HEK293 (cell line): ENCODE data around the gene CIAPIN1.
A peak's percentile ranks its signal among the peaks of the same experiment; 100 is the strongest.

Experiments used
- BCL6B ChIP-seq: fragments of 450-650 bp; formaldehyde crosslinking; IDR thresholded peaks from 2 replicates; pipeline ENCODE4 v1.5.1; 2017; ENCODE audit warnings: missing biosample characterization, missing genetic modification characterization
- CTCF ChIP-seq: fragments of 450-650 bp; formaldehyde crosslinking; IDR thresholded peaks from 2 replicates; pipeline ENCODE4 v1.5.1; 2016; ENCODE audit warnings: missing biosample characterization, missing genetic modification characterization
- KLF1 ChIP-seq: fragments of 450-650 bp; formaldehyde crosslinking; IDR thresholded peaks from 2 replicates; pipeline ENCODE4 v1.5.1; 2016; ENCODE audit warnings: missing biosample characterization, missing genetic modification characterization
- KLF10 ChIP-seq: fragments of 450-650 bp; IDR thresholded peaks from 2 replicates; pipeline ENCODE4 v1.5.1; 2018; ENCODE audit warnings: missing biosample characterization, mild to moderate bottlenecking, missing genetic modification characterization
- KLF8 ChIP-seq: fragments of 450-650 bp; formaldehyde crosslinking; IDR thresholded peaks from 2 replicates; pipeline ENCODE4 v1.5.1; 2016; ENCODE audit warnings: missing biosample characterization, missing genetic modification characterization
- PRDM4 ChIP-seq: fragments of 450-650 bp; formaldehyde crosslinking; IDR thresholded peaks from 2 replicates; pipeline ENCODE4 v1.5.1; 2017; ENCODE audit warnings: missing biosample characterization, missing genetic modification characterization
- REPIN1 ChIP-seq: fragments of 450-650 bp; formaldehyde crosslinking; IDR thresholded peaks from 2 replicates; pipeline ENCODE4 v1.5.1; 2017; ENCODE audit warnings: missing biosample characterization, missing genetic modification characterization, low read depth
- SP3 ChIP-seq: fragments of 450-650 bp; formaldehyde crosslinking; IDR thresholded peaks from 2 replicates; pipeline ENCODE4 v1.5.1; 2016; ENCODE audit warnings: missing biosample characterization, missing genetic modification characterization
- TCF7L2 ChIP-seq: IDR thresholded peaks from 2 replicates; pipeline ENCODE4 v1.6.1; 2011; ENCODE audit warnings: low read depth, mild to moderate bottlenecking, inconsistent platforms, low read length, moderate library complexity, borderline replicate concordance
- WT1 ChIP-seq: fragments of 450-650 bp; formaldehyde crosslinking; IDR thresholded peaks from 2 replicates; pipeline ENCODE4 v1.5.1; 2016; ENCODE audit warnings: missing biosample characterization, missing genetic modification characterization
- ZBTB20 ChIP-seq: fragments of 450-650 bp; formaldehyde crosslinking; IDR thresholded peaks from 2 replicates; pipeline ENCODE4 v1.5.1; 2016; ENCODE audit warnings: missing biosample characterization, missing genetic modification characterization
- ZFP69B ChIP-seq: fragments of 450-650 bp; formaldehyde crosslinking; IDR thresholded peaks from 2 replicates; pipeline ENCODE4 v1.5.1; 2016; ENCODE audit warnings: missing biosample characterization, missing genetic modification characterization
- ZNF112 ChIP-seq: fragments of 450-650 bp; formaldehyde crosslinking; IDR thresholded peaks from 2 replicates; pipeline ENCODE4 v1.5.0; 2017; ENCODE audit warnings: missing biosample characterization, missing genetic modification characterization
- ZNF221 ChIP-seq: fragments of 450-650 bp; formaldehyde crosslinking; IDR thresholded peaks from 2 replicates; pipeline ENCODE4 v1.5.1; 2017; ENCODE audit warnings: missing biosample characterization, missing genetic modification characterization, borderline replicate concordance
- ZNF248 ChIP-seq: fragments of 450-650 bp; formaldehyde crosslinking; IDR thresholded peaks from 2 replicates; pipeline ENCODE4 v1.5.1; 2017; ENCODE audit warnings: missing biosample characterization, missing genetic modification characterization
- ZNF280D ChIP-seq: fragments of 450-650 bp; formaldehyde crosslinking; IDR thresholded peaks from 2 replicates; pipeline ENCODE4 v1.5.1; 2016; ENCODE audit warnings: missing biosample characterization, missing genetic modification characterization
- ZNF362 ChIP-seq: fragments of 450-650 bp; formaldehyde crosslinking; IDR thresholded peaks from 2 replicates; pipeline ENCODE4 v1.5.1; 2016; ENCODE audit warnings: missing biosample characterization, missing genetic modification characterization
- ZNF423 ChIP-seq: fragments of 450-650 bp; formaldehyde crosslinking; IDR thresholded peaks from 2 replicates; pipeline ENCODE4 v1.5.1; 2016; ENCODE audit warnings: missing biosample characterization, missing genetic modification characterization
- ZNF626 ChIP-seq: fragments of 450-650 bp; sonication (Bioruptor Pico); formaldehyde crosslinking; IDR thresholded peaks from 2 replicates; pipeline ENCODE4 v1.5.1; 2018; ENCODE audit warnings: missing biosample characterization, missing genetic modification characterization, inconsistent platforms
- ZNF639 ChIP-seq: fragments of 450-650 bp; formaldehyde crosslinking; IDR thresholded peaks from 2 replicates; pipeline ENCODE4 v1.5.1; 2016; ENCODE audit warnings: missing biosample characterization, missing genetic modification characterization
- ZNF645 ChIP-seq: fragments of 450-650 bp; formaldehyde crosslinking; IDR thresholded peaks from 2 replicates; pipeline ENCODE4; 2016; ENCODE audit warnings: missing biosample characterization, missing genetic modification characterization
- ZNF654 ChIP-seq: fragments of 450-650 bp; formaldehyde crosslinking; IDR thresholded peaks from 2 replicates; pipeline ENCODE4 v1.5.1; 2016; ENCODE audit warnings: low read depth, missing biosample characterization, missing genetic modification characterization
- ZNF704 ChIP-seq: fragments of 450-650 bp; formaldehyde crosslinking; IDR thresholded peaks from 2 replicates; pipeline ENCODE4 v1.5.1; 2016; ENCODE audit warnings: missing biosample characterization, missing genetic modification characterization

The CIAPIN1 gene

GRCh38 chr16:57462209-57462977 lies 15.2 kb upstream of the CIAPIN1 start, which contains the start of gene POLR2C (continued):
- 0 out of 2 replicates have a peak, but pooled peaks have one; percentile 37 for TF ChIP-seq PRDM4
- TF ChIP-seq ZNF654 (tag by site-specific recombination): peak; percentile 45
- TF ChIP-seq CTCF (tag by site-specific recombination): peak; percentile 97
- TF ChIP-seq BCL6B (tag by site-specific recombination): no peak
- peak; percentile 34; the same call in 1 of the 2 replicates for TF ChIP-seq KLF8
- TF ChIP-seq ZNF626 (tag by site-specific recombination): no peak
- TF ChIP-seq ZNF280D (tag by site-specific recombination): no peak
- TF ChIP-seq ZNF704 (tag by site-specific recombination): no peak
- TF ChIP-seq KLF10: no peak
- no peak for TF ChIP-seq ZNF362 (tag by site-specific recombination)
- TF ChIP-seq WT1 (tag by site-specific recombination): no peak
- no peak for TF ChIP-seq ZNF221 (tag by site-specific recombination)
- no peak for TF ChIP-seq ZNF645
- TF ChIP-seq ZNF112 (tag by site-specific recombination): no peak
- no peak for TF ChIP-seq TCF7L2
- no peak for TF ChIP-seq ZNF248 (tag by site-specific recombination)
- TF ChIP-seq ZBTB20 (tag by site-specific recombination): peak; percentile 57; the same call in 1 of the 2 replicates
- no peak for TF ChIP-seq ZNF423 (tag by site-specific recombination)
- peak; percentile 28; the same call in 1 of the 2 replicates for TF ChIP-seq KLF1 (tag by site-specific recombination)
- TF ChIP-seq SP3 (tag by site-specific recombination): no peak
- TF ChIP-seq REPIN1 (tag by site-specific recombination): 0 out of 2 replicates have a peak, but pooled peaks have one; percentile 30
- TF ChIP-seq ZNF639 (tag by site-specific recombination): no peak
- TF ChIP-seq ZFP69B (tag by site-specific recombination): no peak
